ENCODE results near the gene CRYAA.

GRCh38 chr21:43206231-43207042 lies 37.6 kb downstream of the CRYAA start:
- TF ChIP-seq NFRKB (IDR thresholded peaks at IDR 0.05), result no peak
- TF ChIP-seq ARNT (IDR thresholded peaks at IDR 0.05), result no peak
- no peak for TF ChIP-seq FOXK2 (IDR thresholded peaks at IDR 0.05)
- TF ChIP-seq PKNOX1 (IDR thresholded peaks at IDR 0.05), result no peak
- TF ChIP-seq L3MBTL2 (conservative IDR thresholded peaks at IDR 0.05), result no peak

Data from HEK293T (cell line).